MM.1S (cell line): ENCODE results near the gene USP12.

Experiments used
- DNase-seq: peaks from one replicate; pipeline ENCODE4 v3.0.0-alpha.2; 2015
- H2AFZ ChIP-seq: fragments of 300-600 bp; sonication (generic); 2 replicates; pipeline ENCODE4 v1.6.0; 2016; ENCODE audit warnings: antibody characterized with exemption, low read length
- H3F3A ChIP-seq: fragments of 300-600 bp; sonication (generic); 2 replicates; pipeline ENCODE4 v1.6.1; 2016; ENCODE audit warnings: mild to moderate bottlenecking, antibody characterized with exemption, low read length, moderate library complexity, mixed read lengths; ENCODE audit not compliant: insufficient read depth
- H3K27ac ChIP-seq: fragments of 300-600 bp; sonication (generic); 2 replicates; pipeline ENCODE4 v1.5.1; 2016; ENCODE audit warnings: mild to moderate bottlenecking, low read length
- H3K27me3 ChIP-seq: fragments of 300-600 bp; sonication (generic); replicated peaks from 2 replicates; pipeline ENCODE4 v1.6.0; 2016; ENCODE audit warnings: low read length; ENCODE audit not compliant: insufficient read depth
- H3K36me3 ChIP-seq: fragments of 300-600 bp; sonication (generic); replicated peaks from 2 replicates; pipeline ENCODE4 v1.6.1; 2016; ENCODE audit warnings: mild to moderate bottlenecking, low read length, mixed read lengths; ENCODE audit not compliant: insufficient read depth
- H3K4me1 ChIP-seq: fragments of 300-600 bp; sonication (generic); 2 replicates; pipeline ENCODE4 v1.6.1; 2016; ENCODE audit warnings: low read length, mixed read lengths
- H3K4me2 ChIP-seq: fragments of 300-600 bp; sonication (generic); 2 replicates; pipeline ENCODE4 v1.6.0; 2016; ENCODE audit warnings: low read depth, low read length
- H3K4me3 ChIP-seq: fragments of 300-600 bp; sonication (generic); 2 replicates; pipeline ENCODE4 v1.5.1; 2016; ENCODE audit warnings: low read length, mixed read lengths
- H3K79me2 ChIP-seq: fragments of 300-600 bp; sonication (generic); 2 replicates; pipeline ENCODE4 v1.6.1; 2016; ENCODE audit warnings: mixed run types, low read length, mixed read lengths
- H3K9ac ChIP-seq: fragments of 300-600 bp; sonication (generic); 2 replicates; pipeline ENCODE4 v1.6.1; 2016; ENCODE audit warnings: low read length, mixed read lengths
- H3K9me2 ChIP-seq: fragments of 300-600 bp; sonication (generic); replicated peaks from 2 replicates; pipeline ENCODE4 v1.6.1; 2016; ENCODE audit warnings: mild to moderate bottlenecking, low read length, mixed read lengths; ENCODE audit not compliant: insufficient read depth
- H3K9me3 ChIP-seq: fragments of 300-600 bp; sonication (generic); replicated peaks from 2 replicates; pipeline ENCODE4 v1.6.1; 2016; ENCODE audit warnings: mild to moderate bottlenecking, low read length, mixed read lengths; ENCODE audit not compliant: insufficient read depth
- H4K20me1 ChIP-seq: fragments of 300-600 bp; sonication (generic); 2 replicates; pipeline ENCODE4 v1.6.1; 2016; ENCODE audit warnings: mild to moderate bottlenecking, low read length, moderate library complexity, mixed read lengths; ENCODE audit not compliant: insufficient read depth
- CTCF ChIP-seq: fragments of 300-600 bp; sonication (generic); IDR thresholded peaks from 2 replicates; pipeline ENCODE4 v1.5.1; 2016; ENCODE audit warnings: antibody characterized with exemption, low read length, mixed read lengths
- EZH2 ChIP-seq: fragments of 300-600 bp; sonication (generic); optimal IDR thresholded peaks from 2 replicates; pipeline ENCODE3; 2017; ENCODE audit warnings: low read depth, mild to moderate bottlenecking, antibody characterized with exemption, low read length, mixed read lengths
- EZH2phosphoT487 ChIP-seq: fragments of 300-600 bp; sonication (generic); IDR thresholded peaks from 2 replicates; pipeline ENCODE4 v1.6.1; 2018; ENCODE audit warnings: antibody characterized with exemption, low read length

The USP12 gene

GRCh38 chr13:27170516-27171243, 931 bp downstream of the USP12 start:
- DNase-seq, result no peak

GRCh38 chr13:27170221-27170515, 1.4 kb downstream of the USP12 start:
- Histone ChIP-seq H3K9me2 (no peaks in the 10 kb centered on the region), H3K79me2 (peaks cover 32% of the 10 kb centered on the region), H3K4me1 (no peaks in the 10 kb centered on the region; the same call in 1 of the 2 replicates), H3K36me3 (no peaks in the 10 kb centered on the region), H3K4me2 (peak overlapping the region; percentile 62), H3F3A (peaks cover 7% of the 10 kb centered on the region; the same call in 1 of the 2 replicates), H3K27ac (no peak overlapping the region), H3K4me3 (peak overlapping the region; percentile 62), H3K9ac (no peak overlapping the region; the same call in 1 of the 2 replicates), H3K27me3 (no peaks in the 10 kb centered on the region), H4K20me1 (no peaks in the 10 kb centered on the region), H3K9me3 (no peaks in the 10 kb centered on the region), H2AFZ (no peak overlapping the region)
- no peak for DNase-seq
- TF ChIP-seq EZH2, result no peak
- TF ChIP-seq EZH2phosphoT487, result no peak
- TF ChIP-seq CTCF, result no peak

More at GRCh38 chr13:27170516-27171243, 931 bp downstream of the USP12 start:
- Histone ChIP-seq H2AFZ (no peak overlapping the region), H3K9ac (peak overlapping the region; percentile 31; the same call in 1 of the 2 replicates), H3K27ac (no peak overlapping the region), H3K9me2 (no peaks in the 10 kb centered on the region), H3K27me3 (no peaks in the 10 kb centered on the region), H3K9me3 (no peaks in the 10 kb centered on the region), H3K36me3 (no peaks in the 10 kb centered on the region), H3F3A (peaks cover 7% of the 10 kb centered on the region; the same call in 1 of the 2 replicates), H3K4me2 (peak overlapping the region; percentile 62), H4K20me1 (no peaks in the 10 kb centered on the region), H3K4me1 (no peaks in the 10 kb centered on the region; the same call in 1 of the 2 replicates), H3K79me2 (peaks cover 28% of the 10 kb centered on the region), H3K4me3 (peak overlapping the region; percentile 62)
- no peak for TF ChIP-seq EZH2

- TF ChIP-seq EZH2phosphoT487 (no peak), EZH2 (no peak), CTCF (no peak)
- Histone ChIP-seq H3K27me3 (no peaks in the 10 kb centered on the region), H4K20me1 (no peaks in the 10 kb centered on the region), H3F3A (peaks cover 7% of the 10 kb centered on the region; the same call in 1 of the 2 replicates), H2AFZ (no peak overlapping the region), H3K4me2 (no peak overlapping the region), H3K9me3 (no peaks in the 10 kb centered on the region), H3K36me3 (no peaks in the 10 kb centered on the region), H3K79me2 (peaks cover 39% of the 10 kb centered on the region), H3K9me2 (no peaks in the 10 kb centered on the region), H3K27ac (no peak overlapping the region), H3K9ac (no peak overlapping the region), H3K4me3 (no peak overlapping the region), H3K4me1 (no peaks in the 10 kb centered on the region; the same call in 1 of the 2 replicates)
- no peak for DNase-seq
These were observed 2.5 kb downstream of the USP12 start for GRCh38 chr13:27168906-27169657.
